GM23338 (cell line): ENCODE measurements around the gene FBXO22. TPM values are rescaled to one million over a fixed set of nuclear protein-coding genes. Genes with fewer than 3 reads are reported as not detected.

Experiments
- ATAC-seq: fragments of 200-7000 bp; cut with Tn5 transposase; 3 replicates; pipeline ENCODE4 v1.9.1; 2020
- DNase-seq: peaks from one replicate; pipeline ENCODE4 v3.0.0-alpha.2; 2015; ENCODE audit warnings: low spot score
- H2AFZ ChIP-seq: fragments of 200-600 bp; sonication (generic); 2 replicates; pipeline ENCODE4 v1.8.0; 2016; ENCODE audit warnings: antibody characterized with exemption, mild to moderate bottlenecking, moderate library complexity
- H3F3A ChIP-seq: fragments of 200-600 bp; sonication (generic); replicated peaks from 2 replicates; pipeline ENCODE4 v1.8.0; 2017; ENCODE audit warnings: antibody characterized with exemption, mixed run types, low read depth
- H3K27ac ChIP-seq: fragments of 200-600 bp; sonication (generic); 2 replicates; pipeline ENCODE4 v1.6.1; 2016; ENCODE audit warnings: low read depth
- H3K27me3 ChIP-seq: fragments of 200-600 bp; sonication (generic); 2 replicates; pipeline ENCODE4 v1.8.0; 2016; ENCODE audit warnings: mild to moderate bottlenecking, mixed run types, moderate library complexity; ENCODE audit not compliant: insufficient read depth
- H3K36me3 ChIP-seq: fragments of 200-600 bp; sonication (generic); 2 replicates; pipeline ENCODE4 v1.8.0; 2016; ENCODE audit warnings: mild to moderate bottlenecking; ENCODE audit not compliant: insufficient read depth
- H3K4me1 ChIP-seq: fragments of 200-600 bp; sonication (generic); 2 replicates; pipeline ENCODE4 v1.8.0; 2016; ENCODE audit warnings: mild to moderate bottlenecking, moderate library complexity; ENCODE audit not compliant: insufficient read depth
- H3K4me2 ChIP-seq: fragments of 200-600 bp; sonication (generic); 2 replicates; pipeline ENCODE4 v1.7.1; 2017; ENCODE audit warnings: mixed run types
- H3K4me3 ChIP-seq: fragments of 200-600 bp; sonication (generic); 2 replicates; pipeline ENCODE4 v1.6.1; 2016; ENCODE audit warnings: mixed run types
- H3K79me2 ChIP-seq: fragments of 200-600 bp; sonication (generic); replicated peaks from 2 replicates; pipeline ENCODE4 v1.8.0; 2017; ENCODE audit warnings: mild to moderate bottlenecking; ENCODE audit not compliant: insufficient read depth
- H3K9me2 ChIP-seq: fragments of 200-600 bp; sonication (generic); 2 replicates; pipeline ENCODE4 v1.8.0; 2017; ENCODE audit not compliant: insufficient read depth
- H4K20me1 ChIP-seq: fragments of 200-600 bp; sonication (generic); replicated peaks from 2 replicates; pipeline ENCODE4 v1.8.0; 2017; ENCODE audit warnings: mild to moderate bottlenecking; ENCODE audit not compliant: insufficient read depth
- H3K27ac Mint-ChIP-seq: 2 replicates; pipeline ENCODE4 v1.8.0; 2020; ENCODE audit warnings: inconsistent platforms, mild to moderate bottlenecking, moderate library complexity, mixed read lengths
- H3K27me3 Mint-ChIP-seq: 3 replicates; pipeline ENCODE4 v1.8.0; 2022; ENCODE audit warnings: low read depth, mild to moderate bottlenecking, moderate library complexity, mixed read lengths, inconsistent platforms; ENCODE audit not compliant: insufficient read depth, poor library complexity
- H3K36me3 Mint-ChIP-seq: 3 replicates; pipeline ENCODE4 v1.8.0; 2021; ENCODE audit warnings: low read depth, mild to moderate bottlenecking, inconsistent platforms, moderate library complexity, mixed read lengths
- H3K4me1 Mint-ChIP-seq: 3 replicates; pipeline ENCODE4 v1.8.0; 2020; ENCODE audit warnings: mild to moderate bottlenecking, inconsistent platforms, mixed read lengths
- H3K4me3 Mint-ChIP-seq: 3 replicates; pipeline ENCODE4 v1.8.0; 2021; ENCODE audit warnings: moderate library complexity, mild to moderate bottlenecking, inconsistent platforms, mixed read lengths
- H3K9me3 Mint-ChIP-seq: 3 replicates; pipeline ENCODE4 v1.8.0; 2020; ENCODE audit warnings: moderate library complexity, mild to moderate bottlenecking, inconsistent platforms, mixed read lengths
- EZH2 ChIP-seq: fragments of 200-600 bp; sonication (generic); IDR thresholded peaks from one replicate; pipeline ENCODE4 v1.8.0; 2017; ENCODE audit warnings: antibody characterized with exemption, mild to moderate bottlenecking, low read depth; ENCODE audit not compliant: unreplicated experiment
- EZH2phosphoT487 ChIP-seq: fragments of 200-600 bp; sonication (generic); IDR thresholded peaks from one replicate; pipeline ENCODE4 v1.8.1; 2018; ENCODE audit warnings: antibody characterized with exemption; ENCODE audit not compliant: unreplicated experiment
- NANOG ChIP-seq: IDR thresholded peaks from 2 replicates; pipeline ENCODE4 v1.6.1; 2016; ENCODE audit warnings: antibody characterized with exemption, borderline replicate concordance
- POLR2AphosphoS5 ChIP-seq: IDR thresholded peaks from 2 replicates; pipeline ENCODE4 v1.6.1; 2016; ENCODE audit warnings: antibody characterized with exemption, low read depth
- STAT1 ChIP-seq: IDR thresholded peaks from one replicate; pipeline ENCODE4 v1.6.1; 2016; ENCODE audit warnings: antibody characterized with exemption; ENCODE audit not compliant: unreplicated experiment
- ZNF114 ChIP-seq: fragments of 250-450 bp; sonication (Bioruptor Pico); IDR thresholded peaks from 2 replicates; pipeline ENCODE4 v1.5.0; 2020; ENCODE audit warnings: mild to moderate bottlenecking, moderate library complexity
- ZNF331 ChIP-seq: fragments of 250-450 bp; sonication (Bioruptor Pico); IDR thresholded peaks from 2 replicates; pipeline ENCODE4 v1.5.0; 2020; ENCODE audit warnings: low read depth, mild to moderate bottlenecking, moderate library complexity
- polyA plus RNA-seq: library from polyadenylated mRNA; unstranded; fragments of >200 nt; fragmentation: Nextera tagmentation; extraction: Ambion mirVana; gene quantifications from 2 replicates; pipeline ENCODE4 v1.2.1, GENCODE V29; 2016
- total RNA-seq: library from RNA; depleted of rRNA; stranded (reverse); fragments of >200 nt; shearing (Covaris generic); gene quantifications from 2 replicates; pipeline ENCODE4 v1.2.3, GENCODE V29; 2014
- TF ChIP-seq, protein P1 (sequence below), 2 experiments: fragments of 200-600 bp in 1 of 2; sonication (generic) in 1 of 2; conservative IDR thresholded peaks; 2 replicates each; pipeline versions ENCODE4 v1.5.1 to v1.6.1; 2016 to 2017; ENCODE audit warnings: antibody characterized with exemption in 2 of 2, low read depth in 2 of 2, mild to moderate bottlenecking in 2 of 2, moderate library complexity in 1 of 2
- TF ChIP-seq, protein P2 (sequence below): IDR thresholded peaks from one replicate; pipeline ENCODE4 v1.6.1; 2018; ENCODE audit warnings: antibody characterized with exemption; ENCODE audit not compliant: unreplicated experiment
- TF ChIP-seq, protein P3 (sequence below): IDR thresholded peaks from 2 replicates; pipeline ENCODE4 v1.6.1; 2016; ENCODE audit warnings: antibody characterized with exemption

The FBXO22 gene
- total and polyA plus RNA-seq, 2 experiments from 2014 or later: 79.8 to 94.5 TPM

DNA sequence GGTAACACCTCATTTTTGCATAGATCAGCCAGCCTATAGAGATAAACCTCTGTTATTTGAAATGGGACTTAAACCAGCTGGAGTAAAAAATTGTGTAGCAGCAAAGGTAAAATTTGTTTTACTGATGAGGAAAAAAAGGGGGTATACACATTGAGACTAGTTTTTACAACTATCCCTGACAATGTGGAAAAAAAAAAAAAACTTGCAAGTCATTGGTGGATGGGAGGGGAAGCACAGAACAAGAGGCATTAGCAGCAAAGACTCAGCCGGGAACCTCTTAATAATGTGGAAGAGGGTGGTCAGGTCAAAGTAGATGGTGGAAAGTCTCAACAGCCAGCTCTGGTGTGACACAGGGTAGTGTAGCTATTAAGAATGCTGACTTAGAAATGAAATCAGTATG lies 14.5 kb downstream of the FBXO22 start:
- Histone ChIP-seq H3K4me2 (no peak overlapping the region), H3K36me3 (peaks cover 33% of the 10 kb centered on the region), H3K9me2 (no peaks in the 10 kb centered on the region), H3F3A (no peaks in the 10 kb centered on the region), H3K4me3 (no peak overlapping the region), H4K20me1 (peaks cover 22% of the 10 kb centered on the region), H3K4me1 (no peaks in the 10 kb centered on the region), H3K79me2 (peaks cover 69% of the 10 kb centered on the region), H2AFZ (no peak overlapping the region), H3K27me3 (no peaks in the 10 kb centered on the region), H3K27ac (no peak overlapping the region)
- Mint-ChIP-seq H3K4me3 (no peak overlapping the region), H3K4me1 (no peaks in the 10 kb centered on the region), H3K9me3 (no peaks in the 10 kb centered on the region), H3K36me3 (peaks cover 60% of the 10 kb centered on the region), H3K27ac (no peak overlapping the region), H3K27me3 (no peaks in the 10 kb centered on the region)
- TF ChIP-seq ZNF331 (CRISPR knock-in tag): no peak
- no peak for TF ChIP-seq ZNF114
- TF ChIP-seq NANOG: no peak
- TF ChIP-seq, protein P1, sequence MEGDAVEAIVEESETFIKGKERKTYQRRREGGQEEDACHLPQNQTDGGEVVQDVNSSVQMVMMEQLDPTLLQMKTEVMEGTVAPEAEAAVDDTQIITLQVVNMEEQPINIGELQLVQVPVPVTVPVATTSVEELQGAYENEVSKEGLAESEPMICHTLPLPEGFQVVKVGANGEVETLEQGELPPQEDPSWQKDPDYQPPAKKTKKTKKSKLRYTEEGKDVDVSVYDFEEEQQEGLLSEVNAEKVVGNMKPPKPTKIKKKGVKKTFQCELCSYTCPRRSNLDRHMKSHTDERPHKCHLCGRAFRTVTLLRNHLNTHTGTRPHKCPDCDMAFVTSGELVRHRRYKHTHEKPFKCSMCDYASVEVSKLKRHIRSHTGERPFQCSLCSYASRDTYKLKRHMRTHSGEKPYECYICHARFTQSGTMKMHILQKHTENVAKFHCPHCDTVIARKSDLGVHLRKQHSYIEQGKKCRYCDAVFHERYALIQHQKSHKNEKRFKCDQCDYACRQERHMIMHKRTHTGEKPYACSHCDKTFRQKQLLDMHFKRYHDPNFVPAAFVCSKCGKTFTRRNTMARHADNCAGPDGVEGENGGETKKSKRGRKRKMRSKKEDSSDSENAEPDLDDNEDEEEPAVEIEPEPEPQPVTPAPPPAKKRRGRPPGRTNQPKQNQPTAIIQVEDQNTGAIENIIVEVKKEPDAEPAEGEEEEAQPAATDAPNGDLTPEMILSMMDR (conservative IDR thresholded peaks at IDR 0.05; ENCODE audit: low read depth in 2 of 2): no peak
- TF ChIP-seq, protein P2, sequence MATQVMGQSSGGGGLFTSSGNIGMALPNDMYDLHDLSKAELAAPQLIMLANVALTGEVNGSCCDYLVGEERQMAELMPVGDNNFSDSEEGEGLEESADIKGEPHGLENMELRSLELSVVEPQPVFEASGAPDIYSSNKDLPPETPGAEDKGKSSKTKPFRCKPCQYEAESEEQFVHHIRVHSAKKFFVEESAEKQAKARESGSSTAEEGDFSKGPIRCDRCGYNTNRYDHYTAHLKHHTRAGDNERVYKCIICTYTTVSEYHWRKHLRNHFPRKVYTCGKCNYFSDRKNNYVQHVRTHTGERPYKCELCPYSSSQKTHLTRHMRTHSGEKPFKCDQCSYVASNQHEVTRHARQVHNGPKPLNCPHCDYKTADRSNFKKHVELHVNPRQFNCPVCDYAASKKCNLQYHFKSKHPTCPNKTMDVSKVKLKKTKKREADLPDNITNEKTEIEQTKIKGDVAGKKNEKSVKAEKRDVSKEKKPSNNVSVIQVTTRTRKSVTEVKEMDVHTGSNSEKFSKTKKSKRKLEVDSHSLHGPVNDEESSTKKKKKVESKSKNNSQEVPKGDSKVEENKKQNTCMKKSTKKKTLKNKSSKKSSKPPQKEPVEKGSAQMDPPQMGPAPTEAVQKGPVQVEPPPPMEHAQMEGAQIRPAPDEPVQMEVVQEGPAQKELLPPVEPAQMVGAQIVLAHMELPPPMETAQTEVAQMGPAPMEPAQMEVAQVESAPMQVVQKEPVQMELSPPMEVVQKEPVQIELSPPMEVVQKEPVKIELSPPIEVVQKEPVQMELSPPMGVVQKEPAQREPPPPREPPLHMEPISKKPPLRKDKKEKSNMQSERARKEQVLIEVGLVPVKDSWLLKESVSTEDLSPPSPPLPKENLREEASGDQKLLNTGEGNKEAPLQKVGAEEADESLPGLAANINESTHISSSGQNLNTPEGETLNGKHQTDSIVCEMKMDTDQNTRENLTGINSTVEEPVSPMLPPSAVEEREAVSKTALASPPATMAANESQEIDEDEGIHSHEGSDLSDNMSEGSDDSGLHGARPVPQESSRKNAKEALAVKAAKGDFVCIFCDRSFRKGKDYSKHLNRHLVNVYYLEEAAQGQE: no peak
- DNase-seq (no peak), ATAC-seq (no peak)

DNA sequence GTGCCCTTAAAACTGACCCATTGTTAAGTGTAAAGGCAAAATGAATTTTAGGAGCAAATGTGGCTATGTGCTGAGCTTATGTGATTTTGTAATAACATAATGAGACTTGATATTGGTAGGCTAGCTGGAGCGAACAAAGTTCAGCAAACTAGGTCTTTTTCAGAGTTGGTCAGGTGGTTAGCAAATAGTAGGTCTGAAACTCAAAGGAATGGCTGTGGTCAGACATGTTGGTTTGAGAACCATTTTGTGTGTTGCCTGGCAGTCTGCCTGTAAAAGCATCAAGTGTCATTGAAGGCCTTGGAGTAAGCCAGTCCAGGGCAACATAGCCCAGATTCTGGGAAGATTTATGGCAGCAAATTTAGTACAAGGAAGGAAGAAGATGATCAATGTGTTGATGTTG lies 16.4 kb downstream of the FBXO22 start:
- Histone ChIP-seq H3F3A (no peaks in the 10 kb centered on the region), H4K20me1 (peaks cover 23% of the 10 kb centered on the region), H3K4me2 (no peak overlapping the region), H3K4me1 (peaks cover 4% of the 10 kb centered on the region; the same call in 1 of the 2 replicates), H3K4me3 (no peak overlapping the region), H3K36me3 (peaks cover 14% of the 10 kb centered on the region), H3K27ac (peak overlapping the region; percentile 42; the same call in 1 of the 2 replicates), H3K79me2 (peaks cover 68% of the 10 kb centered on the region), H2AFZ (no peak overlapping the region), H3K9me2 (no peaks in the 10 kb centered on the region), H3K27me3 (no peaks in the 10 kb centered on the region)
- ATAC-seq (no peak), DNase-seq (no peak)
- H3K4me3 Mint-ChIP-seq: no peak overlapping the region
- no peaks in the 10 kb centered on the region for H3K9me3 Mint-ChIP-seq
- peaks cover 6% of the 10 kb centered on the region for H3K4me1 Mint-ChIP-seq
- no peak overlapping the region for H3K27ac Mint-ChIP-seq
- H3K27me3 Mint-ChIP-seq: no peaks in the 10 kb centered on the region
- H3K36me3 Mint-ChIP-seq: peaks cover 47% of the 10 kb centered on the region
- TF ChIP-seq, protein P3, sequence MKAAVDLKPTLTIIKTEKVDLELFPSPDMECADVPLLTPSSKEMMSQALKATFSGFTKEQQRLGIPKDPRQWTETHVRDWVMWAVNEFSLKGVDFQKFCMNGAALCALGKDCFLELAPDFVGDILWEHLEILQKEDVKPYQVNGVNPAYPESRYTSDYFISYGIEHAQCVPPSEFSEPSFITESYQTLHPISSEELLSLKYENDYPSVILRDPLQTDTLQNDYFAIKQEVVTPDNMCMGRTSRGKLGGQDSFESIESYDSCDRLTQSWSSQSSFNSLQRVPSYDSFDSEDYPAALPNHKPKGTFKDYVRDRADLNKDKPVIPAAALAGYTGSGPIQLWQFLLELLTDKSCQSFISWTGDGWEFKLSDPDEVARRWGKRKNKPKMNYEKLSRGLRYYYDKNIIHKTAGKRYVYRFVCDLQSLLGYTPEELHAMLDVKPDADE: no peak
- TF ChIP-seq NANOG (no peak), STAT1 (no peak), ZNF331 (CRISPR knock-in tag) (no peak), EZH2phosphoT487 (no peak), POLR2AphosphoS5 (no peak), EZH2 (no peak)
- TF ChIP-seq, protein P1 (conservative IDR thresholded peaks at IDR 0.05; ENCODE audit: low read depth in 2 of 2): no peak
- TF ChIP-seq, protein P2: no peak
